Measurements from ENCODE around the gene CLSTN2.

CLSTN2 gene

GRCh38 chr3:140117096-140117526, 182.1 kb downstream of the CLSTN2 start:
- H3K4me3 ChIP-seq (ENCODE audit: low read depth, low read length): no peak overlapping the region
- no peak for TF ChIP-seq CTCF (IDR thresholded peaks at IDR 0.05; ENCODE audit: low read depth, low read length)
- no peak for DNase-seq (ENCODE audit: low read depth, low spot score)
- in situ Hi-C loops (cut with HindIII; ENCODE audit: low sequenced_read_pairs): no loop called here

DNA sequence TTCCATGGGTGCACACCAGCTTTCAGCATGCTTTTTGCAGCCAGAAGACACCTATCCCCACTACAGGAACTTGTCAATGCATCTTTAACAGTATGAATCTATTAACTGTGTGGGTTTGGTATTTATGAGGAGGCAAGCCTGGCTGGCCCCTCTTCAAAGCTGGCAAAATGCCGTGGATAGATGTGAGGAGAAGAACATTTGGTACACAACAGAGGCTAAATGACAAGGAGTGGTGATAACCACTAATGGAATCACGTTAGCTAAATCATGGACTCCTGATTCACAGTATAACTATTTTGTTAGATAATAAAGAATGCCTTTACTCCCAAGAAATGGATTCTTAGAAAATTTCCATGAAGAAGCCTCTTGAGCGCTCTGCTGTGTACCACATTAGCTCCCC, 187.2 kb downstream of the CLSTN2 start:
- TF ChIP-seq CTCF (IDR thresholded peaks at IDR 0.05; ENCODE audit: low read depth, low read length): no peak
- H3K4me3 ChIP-seq (ENCODE audit: low read depth, low read length): no peak overlapping the region
- no peak for DNase-seq (ENCODE audit: low read depth, low spot score)
- in situ Hi-C loops (cut with HindIII; ENCODE audit: low sequenced_read_pairs): no loop called here

DNA sequence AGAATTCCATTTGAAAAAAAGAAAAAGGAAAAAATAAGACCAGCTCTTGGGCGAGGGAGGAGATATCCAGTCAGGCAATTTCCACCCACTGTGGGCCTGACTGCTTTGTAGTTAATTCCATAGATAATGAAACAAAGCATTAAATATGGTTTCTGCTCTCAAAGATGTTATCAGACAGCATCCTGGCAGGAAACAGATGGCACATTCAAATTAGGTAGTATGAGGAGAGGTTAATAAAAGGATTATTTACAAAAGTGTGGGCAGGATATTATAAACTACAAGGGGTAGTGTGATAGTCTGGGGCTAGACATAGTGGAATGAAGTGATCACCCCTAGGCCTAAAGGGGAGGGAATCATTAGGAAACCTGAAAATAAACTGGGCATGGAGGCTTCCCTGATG, 193.2 kb downstream of the CLSTN2 start:
- no peak for DNase-seq (ENCODE audit: low read depth, low spot score)
- in situ Hi-C loops (cut with HindIII; ENCODE audit: low sequenced_read_pairs): no loop called here
- TF ChIP-seq CTCF (IDR thresholded peaks at IDR 0.05; ENCODE audit: low read depth, low read length): no peak
- no peak overlapping the region for H3K4me3 ChIP-seq (ENCODE audit: low read depth, low read length)

DNA sequence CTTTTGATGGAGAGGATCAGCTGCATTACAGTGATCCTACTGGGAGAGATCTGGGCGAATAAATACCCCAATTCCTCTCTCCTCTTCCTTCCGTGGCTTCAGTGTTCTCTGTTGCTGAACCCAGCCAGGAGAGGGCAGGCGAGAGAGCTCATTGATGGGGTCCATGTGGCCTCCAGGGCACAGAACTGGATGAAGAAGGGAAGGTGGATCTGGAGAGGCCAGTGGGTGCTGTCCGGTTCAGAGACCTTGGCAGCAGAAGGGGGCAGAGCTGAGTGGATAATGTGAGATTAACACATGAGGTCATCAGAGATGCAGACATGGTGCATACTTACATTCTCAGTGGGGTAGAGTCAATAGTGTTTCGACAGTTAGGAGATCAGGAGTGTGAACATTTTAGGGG, 193.6 kb downstream of the CLSTN2 start:
- in situ Hi-C loops (cut with HindIII; ENCODE audit: low sequenced_read_pairs): no loop called here
- DNase-seq (ENCODE audit: low read depth, low spot score): no peak
- TF ChIP-seq CTCF (IDR thresholded peaks at IDR 0.05; ENCODE audit: low read depth, low read length): peak; percentile 53
- H3K4me3 ChIP-seq (ENCODE audit: low read depth, low read length): no peak overlapping the region

DNA sequence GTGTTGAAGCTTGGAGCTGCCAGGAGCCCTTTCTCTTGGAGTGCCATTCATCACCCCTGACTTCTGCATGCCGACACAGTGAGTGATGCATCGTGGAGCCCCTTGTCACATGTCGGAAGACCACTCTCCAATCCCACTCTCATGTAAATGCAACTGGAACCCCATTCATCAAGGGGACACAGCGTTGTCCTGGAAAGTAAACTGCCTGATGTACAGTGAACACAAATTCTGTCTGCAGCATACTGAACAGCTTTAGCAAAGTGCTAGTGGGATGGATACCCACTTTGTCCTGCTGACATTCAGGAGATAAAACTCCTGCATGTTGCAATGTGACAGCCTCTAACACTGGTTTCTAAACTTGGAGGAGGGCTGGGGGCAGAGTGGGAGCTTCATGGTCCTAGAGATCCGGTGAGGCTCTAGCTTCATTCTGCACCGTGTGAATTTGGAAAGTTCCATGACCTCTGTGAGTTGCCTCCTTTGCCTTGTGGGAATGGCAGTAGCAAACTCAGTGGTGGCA, 194.8 kb downstream of the CLSTN2 start:
- in situ Hi-C loops (cut with HindIII; ENCODE audit: low sequenced_read_pairs): no loop called here
- H3K4me3 ChIP-seq (ENCODE audit: low read depth, low read length): no peak overlapping the region
- DNase-seq (ENCODE audit: low read depth, low spot score): no peak
- no peak for TF ChIP-seq CTCF (IDR thresholded peaks at IDR 0.05; ENCODE audit: low read depth, low read length)

DNA sequence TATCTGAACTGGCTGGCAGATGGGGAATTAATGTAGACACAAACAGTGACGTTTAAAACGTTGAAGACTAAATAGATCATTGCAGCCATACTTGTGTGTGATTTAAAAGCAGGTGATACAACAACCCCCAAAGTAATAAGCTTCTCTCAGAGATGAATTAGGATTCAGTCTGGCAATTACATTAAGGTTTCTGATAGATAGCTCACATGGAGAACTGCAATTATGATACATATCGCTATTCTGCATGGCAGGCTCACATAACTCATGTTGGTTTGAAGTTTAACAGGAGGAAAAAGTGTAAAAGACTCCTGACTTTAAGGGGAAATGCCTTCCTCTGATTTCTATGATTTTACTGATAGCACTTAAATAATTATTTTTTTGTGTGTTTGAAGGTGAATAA, 196.9 kb downstream of the CLSTN2 start:
- TF ChIP-seq CTCF (IDR thresholded peaks at IDR 0.05; ENCODE audit: low read depth, low read length): no peak
- in situ Hi-C loops (cut with HindIII; ENCODE audit: low sequenced_read_pairs): no loop called here
- no peak overlapping the region for H3K4me3 ChIP-seq (ENCODE audit: low read depth, low read length)
- no peak for DNase-seq (ENCODE audit: low read depth, low spot score)

Data from astrocyte of the spinal cord (primary cell).